OCI-LY7 (cell line): ENCODE results near the gene SEMA5A. TPM values are rescaled to one million over a fixed set of nuclear protein-coding genes. Genes with fewer than 3 reads are reported as not detected.

ENCODE experiments used
- BruUV-seq: library from RNA; stranded (reverse); fragments of 400-500 nt; replicated peaks from 2 replicates; lab custom pipeline; 2021; lab: Mats Ljungman, UMichigan
- CTCF ChIA-PET: fragments of 300-600 bp; sonication (Branson Sonifier 250); formaldehyde crosslinking; loops from one replicate; lab custom pipeline; 2022; ENCODE audit warnings: antibody characterized with exemption; ENCODE audit not compliant: unreplicated experiment; lab: Charles Lee
- POLR2A ChIA-PET: fragments of 300-600 bp; sonication (Branson Sonifier 250); formaldehyde crosslinking; loops from one replicate; lab custom pipeline; 2022; ENCODE audit warnings: antibody characterized with exemption; lab: Charles Lee
- DNase-seq: peaks from one replicate; pipeline ENCODE4 v3.0.0-alpha.2; 2015; ENCODE audit warnings: low spot score
- H2AFZ ChIP-seq: fragments of 200-600 bp; sonication (generic), shearing (Covaris generic); 2 replicates; pipeline ENCODE4 v1.6.1; 2014; ENCODE audit warnings: mild to moderate bottlenecking, antibody characterized with exemption, low read length, moderate library complexity
- H3K27ac ChIP-seq: fragments of 200-600 bp; sonication (generic); 2 replicates; pipeline ENCODE4 v1.5.1; 2014; ENCODE audit warnings: mixed run types, low read depth, mild to moderate bottlenecking, moderate library complexity, low read length, inconsistent platforms; ENCODE audit not compliant: poor library complexity, severe bottlenecking
- H3K36me3 ChIP-seq: fragments of 200-600 bp; sonication (generic); 2 replicates; pipeline ENCODE4 v1.6.1; 2014; ENCODE audit warnings: mild to moderate bottlenecking, antibody characterized with exemption, low read length, moderate library complexity, mixed read lengths; ENCODE audit not compliant: insufficient read depth
- H3K4me1 ChIP-seq: fragments of 200-600 bp; sonication (generic); 2 replicates; pipeline ENCODE4 v1.5.1; 2014; ENCODE audit warnings: mild to moderate bottlenecking, low read length; ENCODE audit not compliant: insufficient read depth, poor library complexity, severe bottlenecking
- H3K4me2 ChIP-seq: fragments of 200-600 bp; sonication (generic); 2 replicates; pipeline ENCODE4 v1.6.1; 2014; ENCODE audit warnings: mild to moderate bottlenecking, low read length
- H3K4me3 ChIP-seq: fragments of 200-600 bp; sonication (generic); 2 replicates; pipeline ENCODE4 v1.5.1; 2014; ENCODE audit warnings: mild to moderate bottlenecking, low read depth, low read length; ENCODE audit not compliant: poor library complexity, severe bottlenecking
- H3K79me2 ChIP-seq: fragments of 200-600 bp; sonication (generic); 2 replicates; pipeline ENCODE4 v1.6.1; 2016; ENCODE audit warnings: low read depth, mild to moderate bottlenecking, low read length, moderate library complexity, mixed read lengths; ENCODE audit not compliant: insufficient read depth
- H3K9me2 ChIP-seq: fragments of 200-600 bp; sonication (generic); 2 replicates; pipeline ENCODE4 v1.6.1; 2016; ENCODE audit warnings: mild to moderate bottlenecking, low read length, mixed read lengths; ENCODE audit not compliant: insufficient read depth
- H3K9me3 ChIP-seq: fragments of 200-600 bp; sonication (generic); 2 replicates; pipeline ENCODE4 v1.6.1; 2014; ENCODE audit warnings: mild to moderate bottlenecking, mixed run types, low read length, mixed read lengths
- H4K20me1 ChIP-seq: fragments of 200-600 bp; sonication (generic); 2 replicates; pipeline ENCODE4 v1.6.1; 2014; ENCODE audit warnings: mild to moderate bottlenecking, antibody characterized with exemption, low read length, moderate library complexity, mixed read lengths; ENCODE audit not compliant: insufficient read depth
- CTCF ChIP-seq: fragments of 200-600 bp; sonication (generic); conservative IDR thresholded peaks from 2 replicates; pipeline ENCODE4 v1.5.1; 2014; ENCODE audit warnings: mild to moderate bottlenecking, antibody characterized with exemption, low read length, moderate library complexity, mixed read lengths
- EZH2phosphoT487 ChIP-seq: fragments of 200-600 bp; sonication (generic); IDR thresholded peaks from 2 replicates; pipeline ENCODE4 v1.6.1; 2018; ENCODE audit warnings: low read depth, borderline replicate concordance, mild to moderate bottlenecking, mixed run types, antibody characterized with exemption, low read length, moderate library complexity, mixed read lengths
- intact Hi-C: fragments of 100-400 bp; cut with micrococcal nuclease; formaldehyde crosslinking; loops from one replicate; pipeline ENCODE4 v1.10.0; 2022; ENCODE audit not compliant: unreplicated experiment
- total RNA-seq, 2 experiments: library from RNA; depleted of rRNA in 1 of 2; stranded (reverse); fragments of >200 nt in 1 of 2; shearing (Covaris generic) in 1 of 2; gene quantifications; 2 replicates each; pipeline ENCODE4 v1.2.3, GENCODE V29; 2014 to 2022

The SEMA5A gene
- total RNA-seq, 2 experiments from 2014 or later = not detected

GRCh38 chr5:9351546-9351945 is 194.3 kb downstream of the SEMA5A start:
- Histone ChIP-seq H3K9me3 (no peaks in the 10 kb centered on the region), H3K4me1 (no peaks in the 10 kb centered on the region), H2AFZ (no peak overlapping the region), H3K79me2 (no peaks in the 10 kb centered on the region), H3K4me3 (no peak overlapping the region), H3K36me3 (no peaks in the 10 kb centered on the region), H4K20me1 (no peaks in the 10 kb centered on the region), H3K27ac (no peak overlapping the region), H3K4me2 (no peak overlapping the region), H3K9me2 (no peaks in the 10 kb centered on the region)
- no peak for DNase-seq
- POLR2A ChIA-PET = interaction anchor here (1.2 kb wide), 1 partner anchor 18 kb away, joined by 3 read pairs; no protein-coding TSS in a partner anchor
- TF ChIP-seq CTCF (no peak), EZH2phosphoT487 (no peak)
- no TSS peak for BruUV-seq
- intact Hi-C loops = no loop called here
- CTCF ChIA-PET = no interaction called here

GRCh38 chr5:9350301-9350797 is 195.5 kb downstream of the SEMA5A start:
- Histone ChIP-seq H3K4me2 (no peak overlapping the region), H3K4me3 (no peak overlapping the region), H4K20me1 (no peaks in the 10 kb centered on the region), H3K36me3 (no peaks in the 10 kb centered on the region), H2AFZ (no peak overlapping the region), H3K9me2 (no peaks in the 10 kb centered on the region), H3K9me3 (no peaks in the 10 kb centered on the region), H3K79me2 (no peaks in the 10 kb centered on the region), H3K27ac (no peak overlapping the region), H3K4me1 (no peaks in the 10 kb centered on the region)
- ChIA-PET POLR2A (interaction anchor here (1.2 kb wide), 1 partner anchor 19 kb away, joined by 3 read pairs; no protein-coding TSS in a partner anchor), CTCF (no interaction called here)
- TF ChIP-seq CTCF = no peak
- TF ChIP-seq EZH2phosphoT487 = no peak
- DNase-seq = no peak
- intact Hi-C loops = no loop called here
- BruUV-seq = no TSS peak

- no peak for TF ChIP-seq CTCF
- no peak for TF ChIP-seq EZH2phosphoT487
- H4K20me1 ChIP-seq = no peaks in the 10 kb centered on the region
- H3K27ac ChIP-seq = no peak overlapping the region
- H2AFZ ChIP-seq = no peak overlapping the region
- POLR2A ChIA-PET = no interaction called here
- DNase-seq = no peak
- no peaks in the 10 kb centered on the region for H3K79me2 ChIP-seq
- no peaks in the 10 kb centered on the region for H3K36me3 ChIP-seq
- no peak overlapping the region for H3K4me3 ChIP-seq
- no peak overlapping the region for H3K4me2 ChIP-seq
- CTCF ChIA-PET = no interaction called here
- no TSS peak for BruUV-seq
- no peaks in the 10 kb centered on the region for H3K4me1 ChIP-seq
- H3K9me2 ChIP-seq = no peaks in the 10 kb centered on the region
- no peaks in the 10 kb centered on the region for H3K9me3 ChIP-seq
- intact Hi-C loops = no loop called here
Observed at GRCh38 chr5:9348401-9348996, 197.4 kb downstream of the SEMA5A start.
